Lower leg skin (tissue), 4 donors: Measurements from ENCODE around the gene RAG1. TPM values are rescaled to one million over a fixed set of nuclear protein-coding genes. Genes with fewer than 3 reads are reported as not detected.

Source experiments
- DNase-seq, 2 donors: peaks; one replicate each; pipeline ENCODE4 v3.0.0-alpha.2; 2019; ENCODE audit warnings: low spot score in 2 of 2
- H3K4me3 ChIP-seq: fragments of 200-600 bp; sonication (generic); 2 replicates; pipeline ENCODE4 v1.5.1; 2017; ENCODE audit warnings: mild to moderate bottlenecking, low read depth; ENCODE audit not compliant: poor library complexity, severe bottlenecking
- POLR2A ChIP-seq, 2 donors: fragments of 450-650 bp; IDR thresholded peaks; one replicate each; pipeline ENCODE4 v1.6.1; 2016 to 2017; ENCODE audit warnings: antibody characterized with exemption in 2 of 2, mild to moderate bottlenecking in 1 of 2, moderate library complexity in 1 of 2
- WGBS, 2 donors: methylation state at CpG; one replicate each; pipeline ENCODE4 v1.1.5; 2018; 5-methylcytosine and 5-hydroxymethylcytosine counted together
- intact Hi-C: fragments of 100-400 bp; cut with DNase I; formaldehyde crosslinking; loops from one replicate; pipeline ENCODE4 v1.15.0; 2023; ENCODE audit warnings: low total_unique reads
- total RNA-seq, 4 donors: library from RNA; depleted of rRNA; stranded (reverse); fragments of >200 nt; gene quantifications; one replicate each; pipeline ENCODE4 v1.1.0, GENCODE V29; 2016
- TF ChIP-seq, protein P1 (sequence below), 3 donors: fragments of 450-650 bp; IDR thresholded peaks; one replicate each; pipeline ENCODE4 v1.5.1; 2016; ENCODE audit warnings: antibody characterized with exemption in 3 of 3, mild to moderate bottlenecking in 3 of 3, moderate library complexity in 2 of 3

RAG1 gene
- total RNA-seq, 4 donors from 2014 or later = 0.17 to 0.45 (median 0.39) TPM; not detected in 1

- TF ChIP-seq, protein P1, sequence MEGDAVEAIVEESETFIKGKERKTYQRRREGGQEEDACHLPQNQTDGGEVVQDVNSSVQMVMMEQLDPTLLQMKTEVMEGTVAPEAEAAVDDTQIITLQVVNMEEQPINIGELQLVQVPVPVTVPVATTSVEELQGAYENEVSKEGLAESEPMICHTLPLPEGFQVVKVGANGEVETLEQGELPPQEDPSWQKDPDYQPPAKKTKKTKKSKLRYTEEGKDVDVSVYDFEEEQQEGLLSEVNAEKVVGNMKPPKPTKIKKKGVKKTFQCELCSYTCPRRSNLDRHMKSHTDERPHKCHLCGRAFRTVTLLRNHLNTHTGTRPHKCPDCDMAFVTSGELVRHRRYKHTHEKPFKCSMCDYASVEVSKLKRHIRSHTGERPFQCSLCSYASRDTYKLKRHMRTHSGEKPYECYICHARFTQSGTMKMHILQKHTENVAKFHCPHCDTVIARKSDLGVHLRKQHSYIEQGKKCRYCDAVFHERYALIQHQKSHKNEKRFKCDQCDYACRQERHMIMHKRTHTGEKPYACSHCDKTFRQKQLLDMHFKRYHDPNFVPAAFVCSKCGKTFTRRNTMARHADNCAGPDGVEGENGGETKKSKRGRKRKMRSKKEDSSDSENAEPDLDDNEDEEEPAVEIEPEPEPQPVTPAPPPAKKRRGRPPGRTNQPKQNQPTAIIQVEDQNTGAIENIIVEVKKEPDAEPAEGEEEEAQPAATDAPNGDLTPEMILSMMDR (IDR thresholded peaks at IDR 0.05) = no peak
- TF ChIP-seq POLR2A (IDR thresholded peaks at IDR 0.05) = no peak
- H3K4me3 ChIP-seq = no peak overlapping the region
- intact Hi-C loops = no loop called here
- DNase-seq = no peak
- WGBS, 2 donors = 75 to 96% methylated on average over 5 of the region's 5 CpGs
These were observed 55.7 kb downstream of the RAG1 start for GRCh38 chr11:36623494-36623893.

- no peak for TF ChIP-seq POLR2A (IDR thresholded peaks at IDR 0.05)
- TF ChIP-seq, protein P1 (IDR thresholded peaks at IDR 0.05) = no peak
- WGBS, 2 donors = 87 to 95% methylated on average over 1 of the region's 1 CpG
- intact Hi-C loops = no loop called here
- DNase-seq = no peak
- no peak overlapping the region for H3K4me3 ChIP-seq
These were observed 59.2 kb downstream of the RAG1 start for GRCh38 chr11:36627006-36627405.

GRCh38 chr11:36627471-36627870 is 59.7 kb downstream of the RAG1 start:
- intact Hi-C loops = no loop called here
- WGBS, 2 donors = 88 to 89% methylated on average over 2 of the region's 2 CpGs
- H3K4me3 ChIP-seq = no peak overlapping the region
- TF ChIP-seq, protein P1 (IDR thresholded peaks at IDR 0.05) = no peak
- no peak for TF ChIP-seq POLR2A (IDR thresholded peaks at IDR 0.05)
- DNase-seq = no peak

- TF ChIP-seq, protein P1 (IDR thresholded peaks at IDR 0.05) = no peak
- no peak for TF ChIP-seq POLR2A (IDR thresholded peaks at IDR 0.05)
- 96 to 97% methylated on average over 5 of the region's 5 CpGs for WGBS, 2 donors
- intact Hi-C loops = no loop called here
- DNase-seq = no peak
- H3K4me3 ChIP-seq = no peak overlapping the region
These were observed 60.3 kb downstream of the RAG1 start for GRCh38 chr11:36628141-36628540.

GRCh38 chr11:36628765-36629244 is 61.0 kb downstream of the RAG1 start:
- no peak for DNase-seq
- 68 to 70% methylated on average over 4 of the region's 4 CpGs for WGBS, 2 donors
- intact Hi-C loops = no loop called here
- no peak for TF ChIP-seq POLR2A (IDR thresholded peaks at IDR 0.05)
- no peak overlapping the region for H3K4me3 ChIP-seq

Other genes starting within 250 kb of the RAG1 start
- 10 to 100 TPM; 10.7 to 16.0 (median 13.3) TPM for gene TRAF6, start 57.7 kb upstream of the RAG1 start, total RNA-seq
- gene IFTAP, start 26.5 kb downstream of the RAG1 start, total RNA-seq = 10 to 100 TPM in 2 of 4 donors, 1 to 10 TPM in 2; 4.0 to 13.8 (median 9.8) TPM
- gene RAG2, start 30.2 kb downstream of the RAG1 start, total RNA-seq = not detected